HG02943 (cell line): ENCODE data around the gene BSN.

ENCODE experiments used
- ATAC-seq: cut with Tn5 transposase; IDR thresholded peaks from one replicate; pipeline ENCODE4 v1.9.1; 2021; ENCODE audit warnings: mild to moderate bottlenecking, low read depth, moderate library complexity; ENCODE audit not compliant: unreplicated experiment

The BSN gene

GRCh38 chr3:49600781-49601180, 46.5 kb downstream of the BSN start:
- ATAC-seq: no peak

DNA sequence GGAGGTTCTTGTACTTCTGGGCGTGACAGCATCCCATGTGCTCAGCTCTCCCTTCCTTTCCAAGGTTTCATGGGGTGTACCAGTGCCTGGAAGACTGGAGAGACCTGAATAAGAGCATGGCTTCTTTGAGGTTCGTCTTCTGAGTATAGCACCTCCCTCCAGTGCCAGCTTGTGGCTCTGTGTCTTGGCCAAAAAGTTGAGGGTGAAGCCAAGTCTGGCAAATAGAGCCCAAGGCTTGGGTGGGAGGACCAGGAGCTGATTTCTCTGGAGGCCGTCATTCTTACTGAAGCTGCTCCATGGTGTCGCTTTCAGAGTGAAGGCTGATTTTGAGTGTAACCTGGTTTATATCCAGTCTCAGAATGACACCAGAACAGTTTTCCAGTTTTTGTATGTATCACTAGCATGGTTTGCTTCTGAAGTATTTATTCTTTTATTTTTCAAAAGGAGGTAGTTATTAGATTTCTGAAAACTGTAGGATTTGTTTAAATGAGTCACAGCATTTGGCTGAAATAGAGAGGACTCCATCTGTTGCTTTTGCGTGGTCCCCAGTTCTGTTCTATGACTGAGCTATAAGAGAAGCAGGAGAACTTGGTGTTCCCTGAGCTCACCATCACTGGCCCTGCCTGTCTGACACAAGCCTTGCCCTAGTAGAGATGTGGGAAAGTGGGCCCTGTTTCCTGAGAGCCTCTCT, 47.2 kb downstream of the BSN start:
- no peak for ATAC-seq

DNA sequence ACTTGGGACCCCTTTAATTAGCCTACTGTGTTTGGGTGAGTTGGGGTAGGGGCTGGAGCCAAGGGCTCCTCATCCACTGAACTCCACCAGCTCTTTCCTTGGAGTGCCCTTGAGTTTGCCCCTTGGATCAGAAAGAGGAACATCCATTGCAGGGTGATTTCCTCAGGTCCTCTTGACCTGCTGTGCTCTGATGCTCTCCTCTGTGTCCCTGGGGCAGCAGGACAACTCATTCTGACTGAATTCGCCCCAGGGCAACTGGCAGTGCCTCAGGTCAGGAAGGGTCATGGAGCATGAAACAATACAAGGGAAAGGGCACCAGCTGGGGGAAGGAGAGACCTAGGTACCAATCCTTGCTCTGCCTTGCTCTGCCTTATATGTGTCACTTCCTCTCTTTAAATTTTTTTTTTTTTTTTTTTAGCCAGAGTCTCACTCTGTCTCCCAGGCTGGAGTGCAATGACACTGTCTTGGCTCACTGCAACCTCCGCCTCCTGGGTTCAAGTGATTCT, 47.8 kb downstream of the BSN start:
- ATAC-seq: no peak

GRCh38 chr3:49602877-49603411, 48.7 kb downstream of the BSN start:
- ATAC-seq: no peak

DNA sequence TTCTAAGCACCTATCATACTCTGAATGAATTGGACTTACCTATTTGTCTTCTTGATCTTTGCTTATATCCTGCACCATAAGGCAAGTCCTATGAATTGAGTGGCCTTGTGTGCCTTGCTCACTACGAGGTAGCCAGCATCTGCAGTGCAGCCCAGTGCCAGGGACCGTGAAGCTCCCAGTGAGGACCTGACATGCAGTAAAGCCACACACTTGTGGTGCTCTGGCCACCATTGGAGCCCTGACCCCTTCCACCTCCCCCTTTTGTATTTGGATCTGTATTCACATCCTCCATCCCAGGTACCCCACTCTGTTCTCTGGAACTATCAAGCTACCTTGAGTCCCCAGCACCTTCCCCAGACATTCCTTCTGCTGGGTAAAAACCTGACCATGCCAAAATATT, 52.1 kb downstream of the BSN start:
- ATAC-seq: no peak

DNA sequence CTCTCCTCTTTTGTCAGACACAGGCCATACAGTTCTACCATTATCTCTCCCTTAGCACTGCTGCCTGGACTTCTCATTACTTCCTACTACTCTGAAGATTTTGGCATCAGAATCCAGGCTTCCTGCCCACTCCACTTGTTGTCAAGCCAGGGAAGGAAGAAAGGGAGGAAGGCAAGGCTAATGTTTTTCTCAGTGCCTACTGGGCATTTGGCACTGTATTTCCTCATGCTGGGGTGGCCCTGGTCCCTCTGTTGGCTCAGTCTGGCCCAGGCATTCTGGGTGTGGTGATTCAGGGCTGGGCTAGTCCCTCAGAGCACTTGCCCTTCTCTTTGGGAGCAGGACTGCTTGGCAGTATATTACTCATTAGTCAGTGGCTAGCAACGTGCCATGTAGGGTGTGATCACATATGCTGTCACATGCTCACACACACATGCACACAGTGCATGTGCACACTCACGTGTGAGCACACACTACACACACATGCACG, 52.9 kb downstream of the BSN start:
- ATAC-seq: no peak

GRCh38 chr3:49607796-49608195, 53.5 kb downstream of the BSN start:
- no peak for ATAC-seq

DNA sequence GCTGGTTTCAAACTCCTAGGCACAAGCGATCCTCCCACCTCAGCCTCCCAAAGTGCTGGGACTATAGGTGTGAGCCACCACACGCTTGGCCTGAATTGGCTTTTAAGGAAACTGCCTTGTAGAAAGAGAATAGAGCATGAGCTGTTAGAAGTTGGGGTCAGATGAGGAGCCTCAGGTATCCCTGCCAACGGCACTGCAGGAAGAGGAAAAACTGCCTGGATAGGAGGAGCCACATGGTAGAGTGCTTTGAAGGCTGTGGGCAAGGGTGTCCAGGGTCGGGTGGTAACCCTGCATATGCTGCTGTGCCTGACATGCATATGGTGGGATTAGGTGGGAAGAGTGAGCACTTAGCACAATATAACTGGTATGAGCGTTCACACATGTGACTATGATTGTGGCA, 55.0 kb downstream of the BSN start:
- ATAC-seq: no peak

DNA sequence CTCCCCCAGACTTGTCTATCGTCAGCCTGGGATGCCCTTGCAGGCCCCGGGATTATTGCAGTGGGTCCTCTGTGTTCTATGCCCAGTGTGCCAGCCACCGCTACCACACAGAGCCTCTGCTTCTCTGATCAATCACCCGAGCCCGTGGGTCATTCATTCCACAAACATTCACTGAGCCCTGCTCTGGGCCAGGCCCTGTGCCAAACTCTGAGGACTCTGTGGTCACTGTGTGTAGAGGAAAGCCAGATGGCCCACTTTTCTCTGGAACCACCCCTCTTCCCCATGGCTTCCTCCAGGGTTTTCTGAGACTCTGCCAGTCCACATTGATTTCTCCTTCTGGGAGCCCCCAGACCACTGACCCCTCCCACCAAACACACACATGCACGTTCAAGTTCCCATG, 55.5 kb downstream of the BSN start:
- ATAC-seq: no peak

- ATAC-seq: no peak
Measured at GRCh38 chr3:49610666-49611280, 56.5 kb downstream of the BSN start.

DNA sequence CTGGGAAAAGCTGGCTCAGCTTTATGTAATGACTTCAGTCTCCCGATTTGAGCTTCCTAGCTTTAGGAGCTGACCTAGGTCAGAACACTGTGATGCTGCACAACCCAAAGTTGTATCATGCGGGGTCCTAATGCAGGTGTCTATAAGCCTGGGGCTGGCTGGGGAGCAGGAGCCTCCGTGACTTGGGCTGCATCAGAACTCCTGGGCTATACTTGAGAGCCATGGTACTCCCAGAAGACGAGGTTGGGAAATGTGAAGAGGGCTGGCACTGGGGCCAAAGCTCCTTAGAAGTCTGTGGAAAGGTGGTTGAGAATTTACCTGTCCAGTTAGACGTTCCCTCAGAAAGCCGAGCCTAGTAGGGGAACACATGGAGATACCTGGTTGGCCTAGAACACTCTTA, 57.0 kb downstream of the BSN start:
- ATAC-seq: no peak

GRCh38 chr3:49611719-49612118, 57.4 kb downstream of the BSN start:
- no peak for ATAC-seq

- ATAC-seq: no peak
Measured at GRCh38 chr3:49614936-49615335, 60.7 kb downstream of the BSN start.

DNA sequence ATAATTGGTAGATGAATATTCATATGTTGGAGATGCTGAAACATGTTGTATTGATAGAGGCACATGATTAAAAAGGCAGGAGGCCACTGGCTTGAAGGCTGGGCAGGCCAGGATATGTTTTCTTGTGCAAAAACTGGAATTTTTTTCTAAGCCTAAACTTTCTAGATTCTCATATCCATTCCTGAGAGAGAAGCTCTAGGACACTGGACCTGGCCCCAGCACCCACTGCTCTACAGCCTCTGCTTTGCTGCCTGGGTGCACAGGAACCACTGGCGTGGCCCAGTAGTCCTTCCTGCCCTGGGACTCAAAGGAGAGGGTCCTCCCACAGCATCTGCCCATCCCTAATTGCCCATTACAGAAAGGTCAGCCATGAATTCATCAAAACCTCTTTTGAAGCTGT, 61.8 kb downstream of the BSN start:
- ATAC-seq: no peak

- no peak for ATAC-seq
Measured at GRCh38 chr3:49616491-49616941, 62.2 kb downstream of the BSN start.

DNA sequence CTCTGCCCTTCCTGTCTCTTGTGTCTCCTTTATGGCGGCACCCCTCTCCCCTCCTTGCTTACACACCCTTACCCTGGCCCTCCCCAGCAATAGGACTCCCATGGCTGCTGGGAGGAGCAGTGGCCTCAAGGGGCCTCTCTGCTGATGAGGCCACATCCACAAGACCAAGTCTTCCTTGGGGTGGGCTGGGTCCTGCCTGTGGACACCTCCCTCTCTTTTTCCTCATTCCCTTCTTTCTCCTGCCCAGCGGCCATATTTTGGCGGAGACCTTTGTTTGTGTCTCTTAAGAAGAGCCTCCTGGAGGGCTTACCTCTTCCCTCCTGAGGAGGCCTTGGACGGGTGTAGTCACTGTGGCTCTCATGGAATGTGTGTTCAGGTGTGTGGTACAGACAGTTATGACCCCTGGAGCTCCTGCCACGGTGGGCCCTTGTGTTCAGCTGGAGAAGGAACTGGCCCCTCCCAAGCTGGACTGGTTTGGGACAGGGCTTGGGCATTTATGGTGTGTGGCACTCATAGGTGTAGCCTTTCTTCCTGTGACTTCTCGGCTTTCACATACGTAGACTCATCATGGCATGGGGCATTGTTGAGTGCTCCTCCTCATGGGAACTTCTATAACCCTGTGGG, 63.2 kb downstream of the BSN start:
- ATAC-seq: no peak

DNA sequence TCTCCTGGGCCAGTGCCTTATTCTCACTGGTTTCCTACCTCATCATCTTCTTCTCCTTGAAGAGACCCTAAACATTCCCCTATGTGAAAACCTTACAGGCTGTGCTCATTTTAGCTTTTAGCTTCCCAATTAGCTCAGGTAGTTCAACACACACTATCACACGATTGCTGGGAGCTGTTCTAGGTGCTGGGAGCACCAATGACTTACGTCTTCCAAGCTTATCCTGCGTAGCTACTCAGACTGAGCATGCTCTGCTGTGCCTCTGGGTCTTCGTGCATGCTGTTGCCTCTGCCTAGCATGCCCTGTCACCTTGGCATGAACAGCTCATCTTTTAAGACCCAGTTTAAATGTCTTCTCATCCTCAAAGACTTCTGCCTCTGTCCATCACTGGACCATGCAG, 64.1 kb downstream of the BSN start:
- no peak for ATAC-seq

GRCh38 chr3:49619649-49620048, 65.4 kb downstream of the BSN start:
- no peak for ATAC-seq

DNA sequence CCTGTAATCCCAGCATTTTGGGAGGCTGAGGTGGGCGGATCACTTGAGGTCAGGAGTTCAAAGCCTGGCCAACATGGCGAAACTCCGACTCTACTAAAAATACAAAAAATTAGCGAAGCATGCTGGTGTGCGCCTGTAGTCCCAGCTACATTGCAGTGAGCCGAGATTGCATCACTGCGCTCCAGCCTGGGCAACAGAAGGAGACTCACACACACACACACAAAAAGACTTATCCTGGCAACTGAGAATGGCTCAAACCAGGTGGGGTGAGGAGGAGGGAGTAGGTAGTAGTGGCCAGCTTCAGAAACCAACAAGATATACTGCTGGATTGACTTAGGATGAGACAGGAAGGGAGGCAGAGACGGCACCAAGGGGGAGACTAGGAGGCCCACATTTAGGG, 66.5 kb downstream of the BSN start:
- no peak for ATAC-seq

GRCh38 chr3:49623071-49623470, 68.8 kb downstream of the BSN start:
- ATAC-seq: no peak

DNA sequence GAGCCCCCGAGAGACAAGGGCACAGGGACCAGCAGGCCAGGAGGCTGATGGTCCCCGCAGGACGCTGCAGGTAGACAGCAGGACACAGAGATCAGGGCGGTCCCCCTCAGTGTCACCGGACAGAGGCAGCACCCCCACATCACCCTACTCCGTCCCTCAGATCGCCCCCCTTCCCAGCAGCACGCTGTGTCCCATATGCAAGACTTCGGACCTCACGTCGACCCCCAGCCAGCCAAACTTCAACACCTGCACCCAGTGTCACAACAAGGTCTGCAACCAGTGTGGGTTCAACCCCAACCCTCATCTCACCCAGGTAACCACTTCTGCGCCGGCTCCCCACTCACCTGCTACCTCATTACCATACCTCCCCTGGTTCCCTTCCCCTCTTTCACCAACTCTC, 70.8 kb downstream of the BSN start:
- no peak for ATAC-seq
